HG03558 (cell line): ENCODE data around the gene RBM7.
A peak's percentile ranks its signal among the peaks of the same experiment; 100 is the strongest.

Source experiments
- ATAC-seq: cut with Tn5 transposase; IDR thresholded peaks from one replicate; pipeline ENCODE4 v1.9.1; 2021; ENCODE audit warnings: moderate number of reproducible peaks; ENCODE audit not compliant: unreplicated experiment; ENCODE audit errors: extremely low read depth

The RBM7 gene, protein sequence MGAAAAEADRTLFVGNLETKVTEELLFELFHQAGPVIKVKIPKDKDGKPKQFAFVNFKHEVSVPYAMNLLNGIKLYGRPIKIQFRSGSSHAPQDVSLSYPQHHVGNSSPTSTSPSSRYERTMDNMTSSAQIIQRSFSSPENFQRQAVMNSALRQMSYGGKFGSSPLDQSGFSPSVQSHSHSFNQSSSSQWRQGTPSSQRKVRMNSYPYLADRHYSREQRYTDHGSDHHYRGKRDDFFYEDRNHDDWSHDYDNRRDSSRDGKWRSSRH

DNA sequence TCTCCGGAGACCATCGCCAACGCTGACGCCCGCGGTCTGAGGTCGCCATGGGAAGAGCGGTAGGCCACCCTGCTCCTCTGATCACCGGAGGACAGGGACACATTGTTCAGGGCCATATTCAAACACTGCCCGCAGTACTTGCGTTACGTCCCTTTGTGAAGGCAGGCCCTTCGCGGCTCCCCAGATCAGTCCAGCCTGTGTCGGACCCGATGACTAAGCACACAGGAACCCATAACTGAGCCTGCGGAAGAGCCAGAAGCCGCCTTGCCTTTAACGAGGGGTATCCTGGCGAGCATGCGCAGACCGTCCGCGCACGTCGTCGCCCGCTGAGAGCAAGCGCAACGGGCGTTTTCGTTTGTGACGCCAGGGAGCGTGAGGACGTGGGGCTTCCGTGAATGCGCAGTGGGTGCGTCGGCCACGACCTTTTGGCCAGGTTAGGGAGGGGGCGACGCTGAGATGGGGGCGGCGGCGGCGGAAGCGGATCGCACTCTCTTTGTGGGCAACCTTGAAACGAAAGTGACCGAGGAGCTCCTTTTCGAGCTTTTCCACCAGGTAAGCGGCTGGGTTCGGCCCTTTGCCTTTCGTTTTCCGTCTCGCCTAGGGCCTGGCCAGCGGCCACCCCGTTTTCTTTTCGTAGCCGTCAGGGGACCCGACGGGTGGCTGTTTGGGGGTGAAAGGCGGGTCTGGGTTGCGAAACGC lies at the start of gene RBM7, which contains the start of gene C11orf71:
TSS of gene RBM7 (plus strand) at position 451 of the 699 bp plus-strand sequence. CDS start at position 457, 6 bp downstream.
TSS of gene C11orf71 (minus strand) at position 296 of the 699 bp plus-strand sequence. CDS start at position 116, 180 bp downstream.
- peak; percentile 93 for ATAC-seq

DNA sequence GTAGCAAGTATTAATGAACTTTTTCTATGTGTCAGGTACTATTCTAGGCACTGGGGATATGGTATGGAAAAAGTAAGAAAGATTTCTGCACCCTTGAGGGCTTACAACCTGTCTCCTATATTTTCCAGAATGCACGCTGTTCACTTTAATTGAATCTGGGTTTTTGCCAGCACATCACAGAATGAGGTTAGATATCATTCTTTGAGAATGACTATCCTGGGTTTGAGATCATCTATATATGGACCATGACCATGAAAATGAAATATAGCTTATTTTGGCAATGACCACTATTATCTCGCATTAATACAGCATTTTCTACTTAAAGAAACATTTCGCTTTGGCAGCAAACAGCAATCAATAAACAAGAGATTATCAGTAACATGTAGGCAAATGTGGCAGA lies 47.0 kb upstream of the RBM7 start:
- no peak for ATAC-seq

DNA sequence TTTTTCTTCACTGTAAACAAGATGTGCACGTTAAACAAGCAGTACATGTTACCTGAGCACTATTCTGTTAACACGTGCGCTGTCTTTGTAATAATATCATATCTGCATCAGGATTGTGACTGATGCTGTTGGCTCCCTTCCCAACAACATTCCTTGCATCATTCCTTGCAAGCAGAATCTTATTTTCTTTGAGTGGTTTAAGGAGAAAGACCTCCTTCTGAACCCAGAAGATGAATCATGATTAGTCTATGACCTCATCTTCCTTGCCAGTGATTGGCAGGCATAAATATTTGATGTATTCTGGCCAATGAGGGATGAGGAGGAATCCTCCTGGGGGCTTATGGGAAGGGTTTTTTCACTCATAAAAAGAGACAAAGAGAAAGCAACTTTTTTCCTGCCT lies 46.4 kb upstream of the RBM7 start:
- ATAC-seq = no peak

DNA sequence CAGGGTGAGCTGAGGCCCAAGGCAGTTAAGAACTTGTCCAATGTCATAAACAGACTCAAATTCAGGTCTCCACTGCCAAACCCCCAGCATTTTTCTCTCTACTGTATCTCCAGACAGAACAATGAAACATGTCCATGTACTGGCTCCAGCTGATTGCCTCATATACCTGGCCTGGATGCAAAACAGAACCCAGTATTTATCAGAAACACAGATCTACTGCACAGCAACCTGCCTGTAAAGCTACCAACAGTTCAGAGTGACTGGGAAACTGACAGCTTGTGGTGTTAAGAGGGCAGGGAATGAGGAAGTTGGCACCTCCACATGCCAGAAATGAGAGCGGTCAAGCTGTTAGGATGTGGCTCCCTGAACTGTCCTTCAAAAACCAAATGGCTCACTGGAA lies 41.8 kb upstream of the RBM7 start:
- no peak for ATAC-seq

DNA sequence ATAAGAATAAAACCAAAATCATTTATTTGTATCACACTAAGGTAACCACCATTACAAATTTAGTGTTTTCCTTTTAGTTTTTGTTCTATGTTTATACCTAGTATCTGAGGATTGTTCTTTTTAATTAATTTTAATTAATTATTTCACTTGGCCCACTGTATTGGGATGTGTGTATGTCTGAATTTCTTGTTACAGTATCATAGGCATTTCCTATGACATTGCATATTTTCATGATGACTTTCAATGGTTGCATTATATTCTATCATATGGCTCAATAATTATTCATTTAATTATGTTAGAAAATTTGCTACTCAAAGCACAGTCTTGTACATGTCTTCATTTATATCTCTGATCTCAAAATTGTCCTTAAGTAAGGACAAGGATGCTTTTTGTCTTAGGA lies 41.1 kb upstream of the RBM7 start:
- no peak for ATAC-seq

DNA sequence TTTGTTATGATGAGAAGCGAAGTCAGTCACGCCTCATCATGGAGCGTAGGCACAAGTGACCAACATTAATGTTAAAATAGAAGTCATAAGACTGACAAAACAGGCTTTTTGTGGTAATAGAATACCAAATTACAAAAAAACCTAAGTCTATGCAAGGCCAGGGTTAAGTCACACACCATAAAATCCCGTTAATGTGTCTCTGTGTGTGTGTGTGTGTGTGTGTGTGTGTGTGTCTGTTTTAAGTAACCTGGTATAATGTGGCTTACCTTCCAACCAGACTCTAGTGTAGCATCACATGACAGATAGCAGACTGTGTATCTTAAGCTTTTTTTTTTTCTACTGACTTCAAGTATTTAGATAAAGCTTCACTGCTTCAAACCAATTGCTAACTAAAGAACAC lies 38.1 kb upstream of the RBM7 start:
- no peak for ATAC-seq

DNA sequence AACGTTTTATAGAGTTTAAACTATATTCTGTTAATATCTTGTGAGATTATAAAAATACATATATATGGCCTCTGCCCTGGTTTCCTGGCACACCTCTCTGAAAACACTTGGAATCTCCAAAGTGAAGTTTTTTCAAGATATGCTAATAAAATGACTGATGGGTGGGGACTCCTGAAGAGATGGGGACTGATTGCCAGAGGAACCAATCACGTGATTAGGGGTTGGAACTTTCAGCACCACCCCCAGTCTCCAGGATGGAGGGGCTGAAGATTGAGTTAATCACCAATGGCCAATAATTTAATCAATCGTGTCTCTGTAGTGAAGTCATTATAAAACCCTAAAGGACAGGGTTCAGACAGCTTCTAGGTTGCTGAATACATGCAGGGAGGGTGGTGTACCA lies 37.5 kb upstream of the RBM7 start:
- no peak for ATAC-seq

DNA sequence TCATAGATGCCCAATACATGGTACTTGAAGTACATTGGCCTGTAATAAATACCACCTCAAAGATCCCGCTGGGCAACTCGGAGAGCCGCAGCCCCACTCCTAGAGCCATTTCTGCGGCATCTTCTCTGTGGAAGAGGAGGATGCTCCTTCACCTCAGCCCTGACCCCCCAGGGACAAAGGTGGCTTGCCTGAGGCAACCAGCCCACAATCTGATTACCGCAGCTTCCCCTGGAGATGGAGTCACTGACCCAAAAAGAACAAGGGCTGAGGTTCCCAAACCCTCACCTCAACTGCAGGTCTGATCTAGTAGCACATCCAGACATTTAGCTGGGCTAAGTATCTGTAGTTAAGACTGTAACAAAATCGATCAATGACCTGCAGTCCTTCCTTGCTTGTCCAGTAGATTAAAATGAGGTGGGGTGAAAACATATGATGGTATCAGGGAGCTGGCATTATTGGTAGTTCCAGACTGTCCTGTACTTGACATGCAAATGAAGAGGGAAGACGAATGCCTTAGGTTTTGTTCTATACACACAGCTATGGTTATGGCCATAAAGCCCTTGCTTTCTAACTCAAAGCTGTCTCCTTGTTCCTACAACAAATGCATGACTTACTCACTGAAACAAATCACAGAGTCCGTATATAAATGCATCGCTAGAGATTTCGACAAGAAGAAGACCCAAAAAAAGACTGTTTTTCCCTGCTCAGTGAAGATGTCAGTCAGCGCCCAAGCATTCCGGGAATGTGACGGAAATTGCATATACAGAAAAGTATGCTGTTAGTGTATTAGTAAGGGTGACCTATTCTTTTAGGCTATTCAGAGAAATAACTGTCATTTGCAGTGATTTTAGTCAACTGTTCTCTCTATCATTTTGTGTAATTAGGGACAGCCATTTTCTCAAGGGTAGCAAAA lies 33.9 kb upstream of the RBM7 start:
- ATAC-seq = no peak

DNA sequence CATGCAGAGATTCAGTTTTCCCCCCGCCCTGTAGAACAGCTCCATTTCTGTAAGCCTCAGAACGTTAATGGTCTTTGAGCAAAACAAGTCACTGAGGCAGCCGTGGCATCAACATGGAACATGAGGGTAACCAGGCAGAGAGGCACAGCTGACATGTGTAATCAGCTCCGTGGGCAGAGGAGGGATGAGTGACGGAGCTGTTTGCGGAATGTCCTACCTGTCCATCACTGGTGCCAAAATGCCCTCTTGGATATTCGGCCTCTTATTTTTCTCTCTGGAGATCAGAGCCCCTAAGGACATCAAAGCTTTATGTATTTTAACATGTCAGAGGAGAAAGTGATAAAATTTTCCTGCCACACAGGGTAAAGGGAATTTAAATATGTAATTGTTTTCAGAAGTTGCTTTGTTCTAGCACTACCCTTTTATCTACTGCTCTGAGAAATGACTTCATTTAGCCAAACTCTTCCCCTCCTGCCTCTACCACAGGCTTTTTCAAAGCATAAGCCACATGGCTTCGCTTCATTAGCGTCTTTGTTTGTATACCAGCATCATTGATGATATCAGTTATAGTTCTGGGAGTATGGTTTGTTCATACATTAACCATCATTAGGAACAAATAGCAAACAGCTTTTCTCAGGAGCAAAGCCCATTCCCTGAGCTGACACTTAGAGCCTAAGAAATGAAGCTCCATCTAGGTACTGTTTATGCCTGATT lies 33.1 kb upstream of the RBM7 start:
- ATAC-seq = no peak

DNA sequence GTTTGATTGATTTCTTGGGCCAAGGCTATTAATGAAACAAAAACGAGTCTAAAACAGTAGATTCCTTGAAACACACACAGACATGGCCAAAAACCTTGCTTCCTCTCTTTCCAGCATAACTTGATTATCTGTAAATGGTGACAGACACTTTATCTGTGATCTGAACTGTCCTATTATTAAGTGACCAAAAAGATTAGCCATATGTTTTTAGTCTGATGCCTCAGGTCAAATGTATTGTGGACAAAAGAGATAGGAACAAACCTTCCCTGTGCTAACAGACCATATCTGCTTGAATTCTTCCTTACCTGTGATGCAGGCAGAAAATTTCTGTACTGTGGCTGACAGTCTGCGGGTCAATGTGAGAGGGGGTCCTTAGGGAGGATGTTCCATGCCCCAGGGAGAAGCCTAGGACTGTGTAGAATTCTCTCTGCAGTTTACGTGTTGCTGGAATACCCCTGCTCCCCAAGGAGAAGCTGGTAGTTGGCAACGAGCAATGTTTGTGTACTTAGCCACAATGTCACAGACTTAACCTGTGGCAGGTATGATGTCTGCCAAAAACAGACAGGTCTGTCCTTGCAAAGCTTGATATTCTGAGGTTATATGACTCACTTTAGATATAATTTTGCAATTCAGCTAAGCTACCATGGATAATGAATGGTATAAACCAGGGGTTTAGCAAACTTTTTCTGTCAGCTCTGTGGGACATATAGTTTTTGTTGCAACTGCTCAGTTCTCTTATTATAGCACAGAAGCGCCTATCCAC lies 31.4 kb upstream of the RBM7 start:
- no peak for ATAC-seq

DNA sequence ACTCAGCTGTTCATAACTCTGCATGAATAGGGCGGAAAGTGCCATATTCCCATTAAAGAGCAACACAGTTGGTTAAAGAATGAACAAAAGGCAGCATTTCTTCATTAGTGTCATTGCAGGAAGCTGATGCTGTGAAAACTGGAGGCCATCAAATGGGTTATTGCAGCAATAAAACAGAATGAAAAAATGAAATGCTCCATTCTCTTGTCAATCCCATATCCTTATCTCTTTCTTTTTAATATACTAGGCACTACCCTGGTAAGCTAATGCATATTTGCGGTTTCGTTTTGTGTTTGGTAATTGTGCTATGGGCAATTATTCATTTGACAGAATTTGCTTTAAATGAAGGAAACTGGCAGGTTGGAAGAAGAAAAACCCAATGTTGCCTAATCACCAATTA lies 25.4 kb upstream of the RBM7 start:
- no peak for ATAC-seq

DNA sequence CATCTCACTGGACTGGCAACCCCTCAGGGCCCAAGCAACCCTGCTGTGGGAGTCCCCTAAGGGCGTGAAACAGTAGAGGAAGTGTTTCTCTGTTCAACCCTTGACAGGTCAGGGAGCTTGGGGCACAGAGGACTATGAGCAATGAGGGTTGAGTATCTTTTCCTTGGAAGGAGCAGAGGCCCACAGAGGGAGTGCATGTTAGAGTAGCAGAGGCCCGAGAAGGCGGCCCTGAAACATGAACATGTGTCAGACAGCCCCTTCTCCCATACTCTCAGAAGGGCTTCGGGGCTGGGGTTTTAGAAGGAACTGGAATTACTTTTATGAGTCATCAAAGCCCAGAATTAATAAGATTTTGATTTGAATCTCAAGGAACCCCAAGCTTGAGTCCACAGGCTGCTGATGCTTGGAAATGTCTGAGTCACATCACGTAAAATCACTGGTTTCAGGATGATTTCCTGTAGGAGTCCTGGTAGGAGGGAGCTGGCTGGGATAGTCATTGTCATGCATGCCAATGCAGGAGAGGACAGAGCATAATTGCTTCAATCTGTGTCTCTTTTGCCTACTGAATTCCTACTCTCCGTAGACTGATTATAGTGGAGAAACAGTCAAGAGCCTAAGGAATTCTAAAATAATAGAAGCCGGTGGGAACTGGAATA lies 22.7 kb upstream of the RBM7 start:
- no peak for ATAC-seq

DNA sequence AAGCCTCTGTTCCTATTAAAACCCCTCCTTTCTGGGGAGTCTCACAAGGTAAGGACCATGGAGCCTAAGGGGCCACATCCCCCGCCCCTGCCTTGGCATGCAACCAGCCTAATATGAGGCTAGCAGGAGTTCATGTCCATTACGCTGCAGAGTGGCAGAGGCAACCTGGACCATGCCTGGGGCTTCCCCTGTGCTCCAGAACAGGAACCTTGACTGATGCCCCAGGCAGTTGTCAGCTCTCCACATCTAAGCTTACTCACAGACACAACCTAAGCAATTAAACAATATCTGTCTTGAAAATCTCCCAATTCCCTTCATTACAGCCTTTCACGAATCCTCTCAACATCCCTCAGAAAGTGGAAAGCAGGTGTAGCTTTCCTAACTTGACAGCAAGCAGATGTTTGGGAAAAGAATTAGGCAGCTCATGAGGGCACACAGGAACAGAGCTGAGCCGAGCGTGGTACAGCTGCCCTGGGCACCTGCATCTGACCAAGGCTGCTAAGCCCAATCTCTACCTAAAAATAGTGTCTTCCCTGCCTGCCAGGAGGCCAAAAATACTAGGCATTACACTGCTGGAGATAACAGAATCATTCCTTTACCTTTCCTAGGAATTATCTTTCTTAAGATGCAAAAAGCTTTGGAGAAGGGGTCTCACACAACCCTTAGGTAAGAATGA lies 20.9 kb upstream of the RBM7 start:
- ATAC-seq = no peak

DNA sequence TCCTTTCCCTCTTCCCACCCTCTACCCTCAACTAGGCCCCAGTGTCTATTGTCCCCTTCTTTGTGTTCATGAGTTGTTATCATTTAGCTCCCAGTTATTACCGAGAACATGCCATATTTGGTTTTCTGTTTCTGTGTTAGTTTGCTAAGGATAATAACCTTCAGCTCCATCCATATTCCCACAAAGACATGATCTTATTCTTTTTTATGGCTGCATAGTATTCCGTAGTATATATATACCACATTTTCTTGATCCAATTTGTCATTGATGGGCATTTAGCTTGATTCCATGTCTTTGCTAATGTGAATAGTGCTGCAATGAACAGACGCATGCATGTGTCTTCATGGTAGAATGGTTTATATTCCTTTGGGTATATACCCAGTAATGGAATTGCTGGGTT lies 18.0 kb upstream of the RBM7 start:
- no peak for ATAC-seq

DNA sequence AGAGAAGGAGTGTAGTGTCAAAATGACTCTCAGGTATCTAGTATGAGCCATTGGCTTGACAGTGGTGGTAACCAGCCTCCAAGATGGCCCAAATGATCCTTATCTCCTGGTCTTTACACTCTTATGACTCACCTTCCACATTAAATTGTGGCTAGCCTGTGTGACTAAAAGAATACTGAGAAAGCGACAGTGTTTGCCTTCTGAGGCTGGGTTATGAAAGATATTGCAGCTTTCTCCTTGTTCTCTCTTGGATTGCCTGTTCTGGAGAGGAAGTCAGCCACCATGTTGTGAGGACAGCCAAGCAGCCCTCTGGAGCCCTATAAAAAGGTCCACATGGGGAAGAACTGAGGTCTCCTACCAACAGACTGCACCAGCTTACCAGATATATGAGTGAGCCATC lies 16.0 kb upstream of the RBM7 start:
- ATAC-seq = no peak

DNA sequence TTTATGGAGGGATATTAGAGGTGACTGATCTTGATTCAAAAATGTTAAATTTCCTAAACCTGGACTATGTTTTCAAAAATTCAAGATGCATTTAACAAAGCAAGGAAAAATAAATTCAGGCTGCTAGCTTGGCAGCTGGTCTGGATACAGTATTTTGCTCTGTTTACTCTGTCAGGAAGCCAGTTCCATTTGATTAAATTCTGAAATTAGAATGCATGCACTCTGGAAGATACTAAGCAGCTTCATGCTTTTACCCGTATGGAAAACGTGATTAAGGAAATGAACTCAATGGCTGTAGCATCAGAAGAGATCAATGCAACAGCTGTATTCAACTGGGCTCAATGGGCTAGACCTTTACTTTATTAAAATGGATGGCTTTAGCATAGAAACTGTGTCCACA lies 14.3 kb upstream of the RBM7 start:
- ATAC-seq = no peak

DNA sequence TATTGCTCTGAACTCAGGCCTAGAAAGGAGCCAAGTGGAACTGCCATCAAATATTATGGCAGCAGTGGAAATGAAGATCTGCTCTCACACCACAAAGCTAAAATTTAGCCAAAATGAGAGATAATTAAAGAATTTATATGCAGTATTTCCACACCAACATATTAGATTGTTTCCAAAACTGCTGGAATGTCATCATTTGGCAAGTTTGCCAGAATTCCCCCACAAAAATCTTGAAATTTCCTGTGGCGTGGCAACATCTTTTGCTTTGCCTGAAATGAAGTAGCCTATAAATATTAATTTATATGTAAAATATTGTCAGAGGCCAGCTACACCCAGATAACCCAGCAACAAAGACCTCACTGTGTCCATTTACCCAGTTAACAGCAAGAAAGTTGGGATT lies 13.9 kb upstream of the RBM7 start:
- no peak for ATAC-seq
